IPS DF 4.7 (cell line): ENCODE data around the gene FOXN3.
A peak's percentile ranks its signal among the peaks of the same experiment; 100 is the strongest.

Experiments
- DNase-seq: peaks from one replicate; pipeline ENCODE4 v3.0.0-alpha.2; 2013; ENCODE audit warnings: low spot score; ENCODE audit errors: extremely low read depth

The FOXN3 gene

GRCh38 chr14:89417091-89417464, at the start of gene FOXN3:
TSS of gene FOXN3 (minus strand) at chr14:89417233. CDS start at chr14:89412476, 4,757 bp downstream.
- DNase-seq: no peak

GRCh38 chr14:89466484-89466883, 49.5 kb upstream of the FOXN3 start:
- DNase-seq: no peak

- DNase-seq: no peak
Measured at GRCh38 chr14:89465876-89466275, 48.8 kb upstream of the FOXN3 start.

- no peak for DNase-seq
Measured at GRCh38 chr14:89461256-89461655, 44.2 kb upstream of the FOXN3 start.

- DNase-seq: no peak
Measured at GRCh38 chr14:89458713-89459420, 41.8 kb upstream of the FOXN3 start.

GRCh38 chr14:89457007-89457406, 40.0 kb upstream of the FOXN3 start:
- no peak for DNase-seq

GRCh38 chr14:89455412-89455811, 38.4 kb upstream of the FOXN3 start:
- DNase-seq: no peak

GRCh38 chr14:89454996-89455395, 38.0 kb upstream of the FOXN3 start:
- DNase-seq: no peak

- DNase-seq: no peak
Measured at GRCh38 chr14:89452281-89452680, 35.2 kb upstream of the FOXN3 start.

GRCh38 chr14:89451229-89451628, 34.2 kb upstream of the FOXN3 start:
- DNase-seq: no peak

GRCh38 chr14:89447182-89447944, 30.3 kb upstream of the FOXN3 start:
- DNase-seq: no peak

- no peak for DNase-seq
Measured at GRCh38 chr14:89445273-89445973, 28.4 kb upstream of the FOXN3 start.

- no peak for DNase-seq
Measured at GRCh38 chr14:89444516-89445125, 27.6 kb upstream of the FOXN3 start.

GRCh38 chr14:89444044-89444443, 27.0 kb upstream of the FOXN3 start:
- DNase-seq: no peak

- DNase-seq: no peak
Measured at GRCh38 chr14:89443042-89443629, 26.1 kb upstream of the FOXN3 start.

GRCh38 chr14:89442280-89442679, 25.2 kb upstream of the FOXN3 start:
- no peak for DNase-seq

GRCh38 chr14:89440986-89441909, 24.2 kb upstream of the FOXN3 start:
- DNase-seq: peak; percentile 93

- no peak for DNase-seq
Measured at GRCh38 chr14:89435892-89436656, 19.0 kb upstream of the FOXN3 start.

GRCh38 chr14:89435492-89435891, 18.5 kb upstream of the FOXN3 start:
- DNase-seq: no peak

- DNase-seq: no peak
Measured at GRCh38 chr14:89432226-89432625, 15.2 kb upstream of the FOXN3 start.
